Ovary (tissue), 3 donors: ENCODE results near the gene MBL2.

ENCODE experiments used
- EP300 ChIP-seq: sonication (generic); formaldehyde crosslinking; IDR thresholded peaks from one replicate; pipeline ENCODE4 v1.6.1; 2017; ENCODE audit warnings: antibody characterized with exemption
- POLR2A ChIP-seq: fragments of 450-650 bp; IDR thresholded peaks from one replicate; pipeline ENCODE4 v1.6.1; 2017; ENCODE audit warnings: antibody characterized with exemption, mild to moderate bottlenecking, moderate library complexity
- TF ChIP-seq, protein P1 (sequence below), 3 donors: fragments of 450-650 bp in 2 of 3; fragments of 200-600 bp in 1 of 3; IDR thresholded peaks; one replicate each; pipeline versions ENCODE4 v1.5.1 to v1.8.0; 2016 to 2022; ENCODE audit warnings: antibody characterized with exemption in 3 of 3, mild to moderate bottlenecking in 1 of 3
- donor health status: DM: no; HTN: no; CAD: no.

DNA sequence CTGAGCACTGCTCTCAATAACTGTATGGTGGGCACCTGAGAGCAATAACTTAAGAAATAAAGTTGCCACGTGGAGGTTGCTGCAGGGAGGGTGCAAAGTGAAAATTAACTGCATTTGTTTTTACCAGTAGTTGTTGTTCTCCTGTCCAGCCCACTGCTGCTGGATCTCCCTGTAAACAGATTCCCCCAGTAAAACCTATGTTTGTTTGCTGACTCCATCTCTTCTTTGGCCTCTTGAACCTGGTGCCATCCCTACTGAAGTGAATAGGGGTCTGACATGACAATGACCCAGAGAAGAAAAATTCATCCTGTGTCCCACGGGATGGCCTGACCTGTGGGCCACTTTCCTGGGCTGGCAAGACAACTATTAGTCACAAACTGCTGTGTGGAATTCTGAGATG is 1.7 kb downstream of the MBL2 start:
- TF ChIP-seq, protein P1, sequence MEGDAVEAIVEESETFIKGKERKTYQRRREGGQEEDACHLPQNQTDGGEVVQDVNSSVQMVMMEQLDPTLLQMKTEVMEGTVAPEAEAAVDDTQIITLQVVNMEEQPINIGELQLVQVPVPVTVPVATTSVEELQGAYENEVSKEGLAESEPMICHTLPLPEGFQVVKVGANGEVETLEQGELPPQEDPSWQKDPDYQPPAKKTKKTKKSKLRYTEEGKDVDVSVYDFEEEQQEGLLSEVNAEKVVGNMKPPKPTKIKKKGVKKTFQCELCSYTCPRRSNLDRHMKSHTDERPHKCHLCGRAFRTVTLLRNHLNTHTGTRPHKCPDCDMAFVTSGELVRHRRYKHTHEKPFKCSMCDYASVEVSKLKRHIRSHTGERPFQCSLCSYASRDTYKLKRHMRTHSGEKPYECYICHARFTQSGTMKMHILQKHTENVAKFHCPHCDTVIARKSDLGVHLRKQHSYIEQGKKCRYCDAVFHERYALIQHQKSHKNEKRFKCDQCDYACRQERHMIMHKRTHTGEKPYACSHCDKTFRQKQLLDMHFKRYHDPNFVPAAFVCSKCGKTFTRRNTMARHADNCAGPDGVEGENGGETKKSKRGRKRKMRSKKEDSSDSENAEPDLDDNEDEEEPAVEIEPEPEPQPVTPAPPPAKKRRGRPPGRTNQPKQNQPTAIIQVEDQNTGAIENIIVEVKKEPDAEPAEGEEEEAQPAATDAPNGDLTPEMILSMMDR (IDR thresholded peaks at IDR 0.05), result no peak
- no peak for TF ChIP-seq POLR2A
- no peak for TF ChIP-seq EP300
